B cell (primary cell): ENCODE results near the gene RECK. TPM values are rescaled to one million over a fixed set of nuclear protein-coding genes. Genes with fewer than 3 reads are reported as not detected.

ENCODE experiments used
- ATAC-seq: fragments of 200-7000 bp; cut with Tn5 transposase; one replicate; pipeline ENCODE4 v1.10.0; 2021; ENCODE audit warnings: low read depth, mild to moderate bottlenecking, moderate number of reproducible peaks, moderate library complexity
- CTCF ChIA-PET: fragments of 350-600 bp; sonication (Branson Sonifier 250); formaldehyde crosslinking; loops from one replicate; lab custom pipeline; 2021; ENCODE audit warnings: antibody characterized with exemption, inconsistent platforms; lab: Charles Lee
- POLR2A ChIA-PET: fragments of 350-600 bp; sonication (Branson Sonifier 250); formaldehyde crosslinking; loops from one replicate; lab custom pipeline; 2021; ENCODE audit warnings: antibody characterized with exemption; lab: Charles Lee
- DNase-seq: peaks from one replicate; pipeline ENCODE4 v3.0.0; 2013
- H2AFZ ChIP-seq: 2 replicates; pipeline ENCODE4 v1.6.1; 2012; ENCODE audit warnings: mild to moderate bottlenecking, low read depth, low read length; ENCODE audit not compliant: insufficient read depth, poor library complexity, severe bottlenecking
- H3K27ac ChIP-seq, 2 donors: 1 replicate in 1 of 2; 2 replicates in 1 of 2; pipeline ENCODE4 v1.5.1; 2012 to 2013; ENCODE audit warnings: low read length in 2 of 2, mild to moderate bottlenecking in 2 of 2, moderate library complexity in 1 of 2
- H3K27me3 ChIP-seq, 4 experiments: fragments of 200-600 bp in 1 of 4; sonication (generic) in 1 of 4; replicated peaks in 1 of 4; 1 replicate in 2 of 4; 2 replicates in 2 of 4; pipeline versions ENCODE4 v1.6.1 to v1.7.0; 2013 to 2016; ENCODE audit warnings: low read length in 3 of 4, mild to moderate bottlenecking in 2 of 4, mixed read lengths in 1 of 4, moderate library complexity in 1 of 4; ENCODE audit not compliant: insufficient read depth in 4 of 4, control insufficient read depth in 3 of 4; ENCODE audit errors: control extremely low read depth in 1 of 4
- H3K36me3 ChIP-seq, 2 experiments: replicated peaks in 1 of 2; 1 replicate in 1 of 2; 2 replicates in 1 of 2; pipeline versions ENCODE4 v1.6.1 to v1.7.1; 2013; ENCODE audit warnings: low read length in 1 of 2; ENCODE audit not compliant: insufficient read depth in 2 of 2, control insufficient read depth in 1 of 2; ENCODE audit errors: control extremely low read depth in 1 of 2, extremely low read depth in 1 of 2
- H3K4me1 ChIP-seq, 2 donors: fragments of 200-600 bp in 1 of 2; sonication (generic) in 1 of 2; 1 replicate in 1 of 2; 2 replicates in 1 of 2; pipeline versions ENCODE4 v1.5.1 to v1.6.1; 2013 to 2017; ENCODE audit warnings: low read length in 2 of 2; ENCODE audit not compliant: control insufficient read depth in 2 of 2, insufficient read depth in 2 of 2
- H3K4me2 ChIP-seq: replicated peaks from 2 replicates; pipeline ENCODE3; 2012; ENCODE audit warnings: mild to moderate bottlenecking, low read depth, low read length; ENCODE audit not compliant: poor library complexity, severe bottlenecking
- H3K4me3 ChIP-seq, 5 experiments: fragments of 200-600 bp in 1 of 5; sonication (generic) in 1 of 5; 1 replicate in 3 of 5; 2 replicates in 2 of 5; pipeline versions ENCODE4 v1.5.1 to v1.7.0; 2011 to 2016; ENCODE audit warnings: low read length in 4 of 5, mild to moderate bottlenecking in 4 of 5, low read depth in 2 of 5, control low read depth in 1 of 5, moderate library complexity in 1 of 5; ENCODE audit not compliant: insufficient read depth in 1 of 5; ENCODE audit errors: control extremely low read depth in 1 of 5, extremely low read depth in 1 of 5
- H3K79me2 ChIP-seq: fragments of 200-600 bp; sonication (generic); one replicate; pipeline ENCODE4 v1.6.0; 2016; ENCODE audit warnings: low read length; ENCODE audit not compliant: control insufficient read depth, insufficient read depth
- H3K9ac ChIP-seq: fragments of 200-600 bp; sonication (generic); 2 replicates; pipeline ENCODE4 v1.6.1; 2017; ENCODE audit warnings: mild to moderate bottlenecking, low read length, moderate library complexity
- H3K9me3 ChIP-seq, 3 donors: one replicate each; pipeline versions ENCODE4 v1.6.1 to v1.7.1; 2013; ENCODE audit warnings: low read length in 2 of 3; ENCODE audit not compliant: control insufficient read depth in 2 of 3, insufficient read depth in 1 of 3; ENCODE audit errors: control extremely low read depth in 1 of 3
- H4K20me1 ChIP-seq: 2 replicates; pipeline ENCODE4 v1.6.0; 2012; ENCODE audit warnings: mild to moderate bottlenecking, low read length; ENCODE audit not compliant: insufficient read depth, control insufficient read depth, poor library complexity, severe bottlenecking
- H3K27ac Mint-ChIP-seq: one replicate; pipeline ENCODE4 v1.8.0; 2021; ENCODE audit warnings: mixed read lengths
- H3K27me3 Mint-ChIP-seq: one replicate; pipeline ENCODE4 v1.8.0; 2021; ENCODE audit warnings: mixed read lengths
- H3K4me1 Mint-ChIP-seq: one replicate; pipeline ENCODE4 v1.8.0; 2021; ENCODE audit warnings: mixed read lengths
- H3K4me3 Mint-ChIP-seq: one replicate; pipeline ENCODE4 v1.8.0; 2021; ENCODE audit warnings: mixed read lengths
- H3K9me3 Mint-ChIP-seq: one replicate; pipeline ENCODE4 v1.8.0; 2022; ENCODE audit warnings: mixed read lengths; ENCODE audit not compliant: insufficient read depth
- CTCF ChIP-seq: fragments of 200-600 bp; IDR thresholded peaks from one replicate; pipeline ENCODE4 v1.8.0; 2022; ENCODE audit warnings: antibody characterized with exemption, mild to moderate bottlenecking
- EZH2 ChIP-seq: IDR thresholded peaks from 2 replicates; pipeline ENCODE4 v1.6.1; 2012; ENCODE audit warnings: borderline replicate concordance, low read depth, mild to moderate bottlenecking, moderate library complexity, low read length; ENCODE audit not compliant: insufficient read depth, poor library complexity, severe bottlenecking
- WGBS: methylation state at CpG from one replicate; pipeline ENCODE4 v1.1.5; 2013; ENCODE audit warnings: missing lambda C conversion rate; ENCODE audit not compliant: insufficient coverage; 5-methylcytosine and 5-hydroxymethylcytosine counted together
- intact Hi-C: fragments of 100-400 bp; cut with micrococcal nuclease; formaldehyde crosslinking; loops from one replicate; pipeline ENCODE4 v1.10.0; 2022
- polyA plus RNA-seq: library from polyadenylated mRNA; depleted of rRNA; stranded (reverse); fragments of >200 nt; gene quantifications from 2 replicates; pipeline ENCODE4 v1.2.3, GENCODE V29; 2012
- total RNA-seq, 2 donors: library from RNA; stranded (reverse); fragments of 120-200 nt in 1 of 2; gene quantifications; 1 replicate in 1 of 2; 2 replicates in 1 of 2; pipeline versions ENCODE4 v1.2.3 to v1.2.4, GENCODE V29; 2013 to 2022

RECK gene
- total and polyA plus RNA-seq, 2 donors (not counting 1 experiment from before 2014, with no cell fraction given), result 5.6 to 7.7 TPM

- ChIA-PET POLR2A (no interaction called here), CTCF (interaction anchor here (0.6 to 4.3 kb wide), 6 partner anchors 10 to 95 kb away, joined by 3 to 50 read pairs (median 3); partner anchors contain the start of gene CCIN)
- peaks cover 68 to 79% of the 10 kb centered on the region in 2 donors for H3K4me1 ChIP-seq
- Mint-ChIP-seq H3K4me1 (peaks cover 88% of the 10 kb centered on the region), H3K4me3 (peak overlapping the region; percentile 63), H3K27me3 (no peaks in the 10 kb centered on the region), H3K9me3 (no peaks in the 10 kb centered on the region), H3K27ac (peak overlapping the region; percentile 85)
- 17% methylated on average over 3 of the region's 11 CpGs for WGBS
- TF ChIP-seq CTCF, result no peak
- no peak for TF ChIP-seq EZH2
- H3K4me2 ChIP-seq, result peak overlapping the region; percentile 95
- H3K27ac ChIP-seq, result peak overlapping the region; percentile 47 to 92
- ATAC-seq (no peak), DNase-seq (no peak)
- H2AFZ ChIP-seq, result no peak overlapping the region
- no peaks in the 10 kb centered on the region for H3K9me3 ChIP-seq
- peaks cover 0 to 20% of the 10 kb centered on the region in 2 experiments for H3K36me3 ChIP-seq
- no peak overlapping the region for H3K4me3 ChIP-seq
- peaks cover 23% of the 10 kb centered on the region for H4K20me1 ChIP-seq
- intact Hi-C loops, result no loop called here
- peaks cover 70% of the 10 kb centered on the region for H3K79me2 ChIP-seq
- H3K27me3 ChIP-seq, result no peaks in the 10 kb centered on the region
- H3K9ac ChIP-seq, result no peak overlapping the region
These were observed 103.7 kb downstream of the RECK start for GRCh38 chr9:36140086-36141084.
